Measurements from ENCODE around the gene GPR82.
"Not testable (repeated sequence)": the region's sequence is repeated elsewhere in the genome, so short reads cannot be mapped to it uniquely, and the experiment has no call there.

GPR82 gene
- total RNA-seq: 0 reads per million in 4 donors

- no peak for DNase-seq
These were observed at the start of gene GPR82 for GRCh38 chrX:41723826-41724225. Gene GPR82, plus strand, starts transcription at chrX:41724181. Its CDS starts 2,846 bp downstream, at chrX:41727027.

DNA sequence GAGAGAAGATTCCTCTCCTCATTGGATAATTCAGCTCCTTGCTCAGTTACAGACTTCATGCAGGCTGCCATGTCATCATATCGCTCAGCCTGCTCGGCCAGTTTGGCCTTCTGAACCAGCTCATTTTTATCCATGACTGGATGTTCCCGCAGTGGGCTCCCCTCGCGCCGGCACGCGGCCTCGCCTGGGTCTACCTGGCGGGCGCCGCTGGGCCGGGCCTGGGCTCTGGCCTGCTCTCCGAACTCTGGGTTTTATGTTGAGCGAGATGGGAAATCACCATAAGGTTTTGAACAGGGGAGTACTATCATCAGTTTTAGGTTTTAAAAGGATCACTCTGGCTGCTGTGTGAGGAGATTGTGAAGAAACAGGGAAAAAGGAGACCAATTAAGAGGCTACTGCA, 47.6 kb upstream of the GPR82 start:
- not testable (repeated sequence) for DNase-seq

DNA sequence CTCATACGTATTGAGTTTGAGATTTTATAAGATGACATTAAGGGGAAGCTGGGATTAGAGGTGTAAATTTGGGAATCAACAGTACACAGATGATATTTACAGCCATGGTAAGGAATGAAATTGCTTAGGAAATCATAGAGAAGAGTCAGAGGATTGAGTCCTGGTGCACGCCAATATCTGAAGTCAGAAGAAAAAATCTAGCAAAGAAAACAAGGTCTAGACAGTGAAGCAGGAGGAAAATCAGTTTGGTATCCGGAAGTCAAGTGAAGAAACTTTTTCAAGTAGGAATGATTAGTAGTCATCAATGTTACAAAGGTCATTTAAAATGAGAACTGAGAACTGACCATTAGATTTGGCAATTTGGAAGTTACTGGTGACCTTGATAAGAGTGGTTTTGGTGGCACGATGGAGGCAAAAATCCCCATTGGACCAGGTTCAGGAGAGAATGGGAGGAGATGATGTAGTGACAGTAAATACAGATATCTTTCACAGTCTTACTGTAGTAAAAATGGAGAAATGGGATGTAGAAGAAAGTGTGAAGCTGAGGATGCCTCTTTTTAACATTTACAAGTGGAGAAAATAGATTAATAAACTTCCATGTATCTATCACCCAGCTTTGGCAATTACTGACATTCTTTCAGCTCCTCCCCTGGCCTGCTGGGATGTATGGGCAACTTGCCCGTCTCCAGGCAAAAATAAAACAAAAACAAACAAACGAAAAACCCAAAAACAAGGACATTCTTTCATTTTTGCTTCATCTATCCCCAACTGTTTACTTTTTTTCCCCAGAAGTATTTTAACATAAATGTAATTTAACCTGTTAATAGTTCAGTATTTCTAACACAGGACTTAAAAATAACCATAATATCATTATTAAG, 46.6 kb upstream of the GPR82 start:
- DNase-seq: no peak

GRCh38 chrX:41684138-41684537, 39.8 kb upstream of the GPR82 start:
- DNase-seq: no peak

GRCh38 chrX:41684940-41685339, 39.0 kb upstream of the GPR82 start:
- no peak for DNase-seq

DNA sequence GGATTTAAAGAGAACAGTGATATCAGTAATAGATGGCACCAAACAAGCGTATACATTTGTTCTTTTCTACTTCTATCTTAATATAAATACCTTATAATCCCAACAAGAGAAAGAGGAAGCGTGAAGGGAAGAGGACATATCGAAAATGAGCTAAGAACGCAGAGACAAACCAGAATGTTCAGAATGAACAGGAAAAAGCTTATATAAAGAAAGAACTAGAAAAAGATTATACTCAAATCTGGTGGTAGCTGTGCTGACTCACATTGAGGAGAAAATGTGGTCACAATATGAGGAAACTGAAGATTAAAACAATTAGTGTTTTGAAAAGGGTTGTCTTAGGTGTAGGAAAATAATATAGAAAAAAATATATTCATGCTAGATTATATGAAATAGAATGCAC, 37.2 kb upstream of the GPR82 start:
- no peak for DNase-seq

DNA sequence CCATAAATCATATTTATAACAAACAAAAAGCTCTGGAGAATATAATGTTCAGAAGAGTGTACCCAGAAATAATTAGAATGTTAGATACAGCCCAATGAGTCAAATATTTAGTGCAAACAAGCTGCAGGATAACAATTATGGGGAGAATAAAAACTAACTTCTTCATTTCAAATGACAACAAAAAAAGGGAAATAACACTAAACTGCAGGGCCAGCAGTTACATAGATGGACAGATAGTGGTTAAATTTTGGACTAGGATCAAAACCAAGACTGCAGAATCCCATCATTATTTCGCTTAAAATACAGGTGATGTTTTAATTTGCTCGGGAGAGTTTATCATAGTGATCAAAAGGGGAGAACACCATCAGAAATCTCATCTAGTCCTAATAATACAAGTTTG, 35.8 kb upstream of the GPR82 start:
- DNase-seq: no peak

DNA sequence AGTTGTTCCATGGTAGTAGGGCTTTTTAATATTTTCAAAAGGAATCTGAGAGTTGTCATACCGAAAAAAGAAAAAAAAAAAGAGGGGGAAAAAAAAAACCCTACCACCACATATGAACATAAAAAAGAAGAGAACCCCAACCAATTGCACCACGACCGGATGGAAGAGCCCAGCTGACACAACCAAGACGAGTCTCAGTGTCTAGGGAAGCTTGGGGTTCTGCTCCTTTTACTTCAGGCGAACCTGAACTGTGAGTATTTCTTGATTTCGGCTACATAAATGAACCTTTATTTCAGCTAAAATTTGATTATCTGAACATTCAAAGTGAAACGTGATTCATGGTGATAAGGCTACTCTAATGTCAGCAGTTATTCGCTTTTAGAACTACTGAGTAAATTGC, 35.1 kb upstream of the GPR82 start, which contains the start of gene GPR34:
GPR34 (plus strand) TSS at position 139 of the 400 bp plus-strand sequence. CDS start 6,661 bp downstream, outside the sequence.
- DNase-seq: peak in 1 of 5 donors; percentile 31

GRCh38 chrX:41689711-41690110, 34.3 kb upstream of the GPR82 start:
- DNase-seq: no peak

GRCh38 chrX:41692162-41692749, 31.7 kb upstream of the GPR82 start:
- no peak for DNase-seq

GRCh38 chrX:41693024-41693423, 31.0 kb upstream of the GPR82 start:
- no peak for DNase-seq

DNA sequence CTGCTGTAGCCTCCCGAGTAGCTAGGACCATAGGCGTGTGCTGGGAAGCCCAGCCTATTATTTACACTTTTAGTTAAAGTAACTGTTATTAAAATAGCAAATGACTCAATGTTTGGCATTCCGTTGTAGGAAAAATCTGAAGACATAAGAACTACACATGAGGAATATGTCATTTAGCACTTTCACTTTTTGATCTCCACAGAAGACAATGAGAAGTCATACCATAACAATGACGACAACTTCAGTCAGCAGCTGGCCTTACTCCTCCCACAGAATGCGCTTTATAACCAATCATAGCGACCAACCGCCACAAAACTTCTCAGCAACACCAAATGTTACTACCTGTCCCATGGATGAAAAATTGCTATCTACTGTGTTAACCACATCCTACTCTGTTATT, 28.6 kb upstream of the GPR82 start:
- peak in 2 of 5 donors; percentile 1 to 32 for DNase-seq

DNA sequence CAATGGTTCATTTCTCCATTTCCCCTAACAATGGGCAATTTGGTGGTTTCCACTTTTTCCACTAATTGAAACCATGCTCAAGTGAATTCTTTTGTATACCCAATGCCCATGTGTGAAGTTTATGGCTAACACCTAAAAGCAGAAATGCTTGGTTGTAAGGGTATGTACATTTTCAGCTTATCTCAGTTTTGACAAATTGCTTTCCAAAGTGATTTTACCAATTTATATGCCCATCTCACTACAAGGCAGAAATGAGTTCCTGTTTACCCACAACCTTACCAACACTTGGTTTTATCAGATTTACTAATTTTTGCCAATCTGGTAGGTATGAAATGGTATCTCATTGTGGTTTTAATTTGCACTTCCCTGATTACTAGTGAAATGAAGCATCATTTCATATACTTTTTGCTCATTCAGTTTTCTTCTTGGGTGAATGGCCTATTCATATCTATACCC, 20.4 kb upstream of the GPR82 start:
- no peak for DNase-seq

DNA sequence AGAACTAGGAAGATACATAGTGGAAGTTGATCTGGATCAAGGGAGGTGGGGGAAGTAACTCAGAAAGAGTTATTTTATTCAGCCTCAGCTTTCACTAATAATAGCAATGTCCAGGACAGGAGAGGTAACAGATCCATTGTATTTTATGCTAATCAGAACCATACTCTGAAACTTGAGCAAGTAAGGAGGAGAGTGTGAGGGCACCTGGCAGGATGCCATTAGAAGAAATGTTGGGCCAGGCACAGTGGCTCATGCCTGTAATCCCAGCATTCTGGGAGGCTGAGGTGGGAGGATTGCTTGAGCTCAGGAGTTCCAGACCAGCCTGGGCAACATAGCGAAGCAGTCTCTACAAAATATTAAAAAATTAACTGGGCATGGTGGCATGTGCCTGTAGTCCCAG, 18.9 kb upstream of the GPR82 start:
- no peak for DNase-seq

DNA sequence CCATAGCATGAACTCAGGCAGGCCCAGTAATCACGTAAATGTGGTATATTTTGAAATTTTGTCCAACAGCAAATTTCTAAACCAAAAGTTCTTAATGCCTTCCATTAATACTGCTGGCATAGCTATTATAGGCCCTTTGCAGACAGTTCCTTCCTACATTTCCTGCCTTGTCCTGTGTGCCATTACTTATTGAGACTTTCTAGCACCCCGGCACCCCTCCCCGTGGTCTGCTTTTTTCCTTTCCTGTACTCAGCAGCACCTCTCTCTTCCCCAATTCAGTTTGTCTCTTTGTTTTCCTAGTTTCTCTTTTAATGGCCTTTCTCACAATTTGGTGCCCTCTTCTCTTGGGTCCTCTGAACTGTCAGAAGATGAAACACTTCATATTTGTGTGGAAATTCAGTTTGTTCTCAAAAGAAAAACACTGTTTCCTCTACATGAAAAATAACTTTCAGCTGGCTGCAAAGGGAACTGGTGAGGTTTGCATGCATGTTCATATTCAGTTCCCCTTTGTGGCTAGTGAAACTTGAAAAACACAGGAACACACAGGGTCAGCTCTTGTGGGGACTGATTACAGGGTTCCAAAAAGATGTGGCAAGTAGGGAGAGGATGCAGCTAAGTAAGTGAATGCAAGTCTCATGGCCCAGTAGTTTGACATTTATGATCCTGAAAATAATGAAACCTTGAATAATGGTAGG, 18.2 kb upstream of the GPR82 start:
- no peak for DNase-seq

DNA sequence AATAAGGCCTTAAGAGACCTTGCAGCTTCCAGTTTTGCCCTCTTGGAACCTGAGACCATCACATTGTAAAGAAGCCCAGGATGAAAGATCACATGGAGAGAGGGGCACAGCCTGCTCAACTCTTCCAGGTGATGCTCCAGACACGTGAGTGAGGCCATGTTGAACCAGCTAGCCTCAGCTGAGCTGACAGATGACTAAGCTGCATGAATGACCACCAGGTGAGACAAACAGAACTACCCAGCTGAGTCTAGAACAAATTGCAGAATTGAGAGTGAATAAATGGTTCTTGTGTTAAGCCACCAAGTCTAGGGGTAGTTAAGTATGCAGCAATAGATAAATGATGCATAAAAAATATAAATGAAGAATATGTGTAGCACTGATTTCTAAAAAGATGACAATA, 16.8 kb upstream of the GPR82 start:
- DNase-seq: no peak

- DNase-seq: no peak
These were observed 15.5 kb upstream of the GPR82 start for GRCh38 chrX:41708486-41708885.

DNA sequence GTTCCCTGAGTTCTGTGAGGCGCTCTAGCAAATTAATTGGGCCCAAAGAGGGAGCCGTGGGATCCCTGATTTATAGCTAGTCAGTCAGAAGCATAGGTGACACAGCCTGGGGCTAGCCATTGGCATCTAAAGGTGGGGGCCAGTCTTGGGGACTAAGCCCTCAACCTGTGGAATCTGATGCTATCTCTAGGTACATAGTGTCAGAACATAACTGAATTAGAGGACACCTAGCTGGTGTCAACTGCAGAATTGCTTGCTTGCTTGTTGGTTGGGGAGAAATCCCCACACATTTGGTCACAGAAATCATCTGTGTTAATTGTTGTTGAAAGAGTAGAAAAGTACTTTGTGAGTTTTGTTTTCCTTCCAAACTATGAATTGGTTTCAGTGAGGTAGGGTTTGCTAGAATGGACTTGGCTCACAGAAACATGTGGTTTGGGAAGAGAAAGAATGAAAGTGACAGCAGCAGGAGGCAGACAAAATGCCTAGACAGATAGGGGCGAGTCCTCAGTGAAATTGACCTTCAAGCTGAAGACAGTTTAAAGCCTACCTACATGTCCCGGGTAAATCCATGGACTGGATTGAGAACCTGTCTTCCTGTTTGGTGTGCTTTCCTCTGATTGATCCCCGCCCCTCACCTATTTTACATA, 12.8 kb upstream of the GPR82 start:
- no peak for DNase-seq

DNA sequence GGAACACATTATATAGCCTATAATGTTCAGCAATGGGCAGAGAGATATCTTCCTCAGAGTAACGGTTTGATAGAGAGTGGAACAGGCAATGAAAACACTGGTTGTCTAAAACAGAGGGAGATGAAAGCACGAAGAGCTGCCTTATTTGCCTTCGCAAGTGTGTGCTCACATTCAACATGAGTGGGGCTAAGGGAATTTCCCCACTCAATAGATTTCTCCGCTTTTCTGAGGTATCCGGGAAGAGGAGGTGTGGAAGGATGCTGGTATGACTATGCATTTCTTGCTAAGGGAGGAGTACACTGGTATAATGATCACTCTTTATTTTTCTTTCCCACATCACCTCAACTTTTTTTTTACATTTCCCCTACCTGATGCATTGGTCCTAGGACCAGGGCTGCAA, 7.8 kb upstream of the GPR82 start:
- peak in 1 of 5 donors; percentile 52 for DNase-seq

DNA sequence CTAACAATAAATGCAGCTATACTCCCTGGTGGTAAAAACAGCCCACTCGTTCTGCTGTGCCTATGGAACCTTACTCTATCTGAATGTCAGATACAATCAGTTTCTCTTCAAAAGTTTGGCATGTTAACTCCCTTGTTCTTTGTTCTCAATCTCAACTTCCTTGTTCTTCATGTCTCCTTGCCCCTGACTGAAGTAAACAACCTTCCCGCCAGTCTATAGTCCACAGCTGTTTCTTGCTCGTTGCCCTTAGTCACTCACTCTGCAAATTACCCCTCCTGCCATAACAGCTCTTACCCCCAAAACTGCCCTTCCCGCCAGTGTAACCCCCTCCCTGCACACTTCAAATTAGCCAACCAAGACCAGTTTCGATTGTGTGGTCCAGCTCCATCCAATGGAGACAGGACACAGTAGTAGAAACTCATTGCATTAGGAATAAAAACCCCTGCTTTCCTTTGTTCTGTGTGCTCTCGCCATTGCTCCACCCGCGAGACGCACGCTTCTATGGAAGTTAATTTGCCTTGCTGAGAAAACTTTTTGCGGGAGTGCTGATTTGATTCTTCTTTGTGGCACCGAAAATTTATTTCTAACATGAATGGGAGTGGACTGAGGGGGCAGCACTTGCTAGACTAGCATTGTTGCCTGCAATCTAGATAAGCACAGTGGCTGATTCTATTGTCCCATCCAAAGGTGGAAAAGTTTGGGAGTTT, 7.1 kb upstream of the GPR82 start:
- no peak for DNase-seq

- no peak for DNase-seq
These were observed 5.3 kb upstream of the GPR82 start for GRCh38 chrX:41718481-41719235.
